Measurements from ENCODE around the gene HOXC5.
"Not testable (repeated sequence)": the region's sequence is repeated elsewhere in the genome, so short reads cannot be mapped to it uniquely, and the experiment has no call there.

Gene HOXC5

GRCh38 chr12:54075974-54076373 lies 43.1 kb downstream of the HOXC5 start:
- no peak for DNase-seq

- DNase-seq, result not testable (repeated sequence)
These were observed 45.0 kb downstream of the HOXC5 start for GRCh38 chr12:54077843-54078242.

DNA sequence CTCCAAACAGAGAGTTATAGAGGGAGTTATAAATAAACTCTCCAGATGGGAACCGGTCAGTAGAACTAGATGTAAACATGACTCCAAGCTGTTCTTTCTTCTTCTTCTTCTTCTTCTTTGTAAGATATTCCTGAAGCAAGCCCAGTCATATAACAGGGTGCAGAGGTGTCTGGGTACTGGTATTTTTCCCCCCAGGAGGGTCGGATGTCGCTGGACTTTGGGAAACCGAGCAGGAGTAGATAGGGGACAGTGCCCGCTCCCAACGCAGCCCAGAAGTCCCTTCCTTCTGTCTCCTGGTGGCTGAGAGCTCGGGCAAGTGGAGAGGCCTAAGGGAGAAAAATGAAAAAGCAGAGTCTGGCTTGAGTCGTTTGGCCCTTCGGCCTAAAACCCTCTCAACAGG lies 46.3 kb downstream of the HOXC5 start:
- DNase-seq, result not testable (repeated sequence)

DNA sequence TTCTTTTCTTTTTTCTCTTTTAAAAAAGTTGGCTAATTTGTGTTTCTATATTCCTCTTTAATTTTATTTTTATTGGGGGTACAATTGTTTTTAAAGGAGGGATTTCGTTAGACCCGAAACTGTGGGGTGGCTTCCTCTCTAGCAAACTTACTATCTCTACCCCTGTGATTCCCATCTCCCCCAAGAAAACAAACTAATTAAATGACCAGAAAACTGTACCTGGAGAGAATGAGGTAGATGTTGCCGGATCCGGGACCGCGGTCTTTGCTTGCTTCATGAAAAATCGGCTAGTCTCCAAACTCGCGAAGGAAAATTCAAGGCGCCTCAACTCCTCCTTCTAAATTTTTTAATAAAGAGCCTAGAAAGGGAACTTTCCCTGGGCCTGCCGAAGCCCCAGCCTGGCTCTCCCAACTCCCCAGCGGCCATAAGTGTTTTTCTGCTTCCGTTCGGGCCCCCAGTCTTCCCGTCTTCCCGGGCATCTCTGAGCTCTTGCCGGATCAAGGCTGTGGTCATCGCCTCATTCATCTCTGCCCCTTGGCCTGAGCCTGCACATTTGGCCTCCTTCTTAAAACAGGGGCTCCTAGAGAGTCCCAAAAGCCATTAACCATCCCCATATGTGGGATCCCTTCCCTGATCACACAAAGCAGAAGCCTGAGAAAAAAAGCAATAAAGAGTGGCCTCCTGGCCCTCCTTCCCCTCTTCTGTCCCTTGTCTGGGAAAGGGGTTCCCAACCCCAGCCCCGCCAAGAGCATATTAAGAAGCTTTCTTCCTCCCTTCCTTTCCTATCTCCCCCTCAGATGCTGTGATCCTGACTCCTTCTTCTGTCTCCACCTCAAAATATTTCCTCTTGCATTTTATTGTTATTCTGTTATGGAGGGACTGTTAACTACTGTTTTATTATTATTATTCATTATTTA lies 47.4 kb downstream of the HOXC5 start:
- DNase-seq, result not testable (repeated sequence)

- DNase-seq, result not testable (repeated sequence)
These were observed 48.2 kb downstream of the HOXC5 start for GRCh38 chr12:54081053-54081514.

- not testable (repeated sequence) for DNase-seq
These were observed 48.9 kb downstream of the HOXC5 start for GRCh38 chr12:54081581-54082396.

GRCh38 chr12:54082397-54082892 lies 49.6 kb downstream of the HOXC5 start:
- no peak for DNase-seq
